Tibial artery (tissue), 4 donors: ENCODE data around the gene GDAP1L1.
"Not testable (repeated sequence)": the region's sequence is repeated elsewhere in the genome, so short reads cannot be mapped to it uniquely, and the experiment has no call there.

Experiments used
- DNase-seq, 2 donors: peaks; one replicate each; pipeline ENCODE4 v3.0.0-alpha.2; 2019
- H3K27ac ChIP-seq, 2 donors: fragments of 200-600 bp; sonication (generic) in 1 of 2; 1 replicate in 1 of 2; 2 replicates in 1 of 2; pipeline ENCODE4 v1.5.1; 2018 to 2019; ENCODE audit warnings: mild to moderate bottlenecking in 1 of 2
- H3K27me3 ChIP-seq, 2 donors: fragments of 200-600 bp; sonication (generic) in 1 of 2; one replicate each; pipeline versions ENCODE4 v1.5.1 to v1.6.0; 2016 to 2019
- H3K36me3 ChIP-seq, 3 donors: fragments of 200-600 bp; sonication (generic) in 2 of 3; one replicate each; pipeline ENCODE4 v1.5.1; 2016 to 2019; ENCODE audit warnings: mild to moderate bottlenecking in 2 of 3
- H3K4me1 ChIP-seq, 4 donors: fragments of 200-600 bp; sonication (generic) in 2 of 4; 1 replicate in 3 of 4; 2 replicates in 1 of 4; pipeline ENCODE4 v1.5.1; 2016 to 2019
- H3K4me3 ChIP-seq, 2 donors: fragments of 200-600 bp; sonication (generic) in 1 of 2; 1 replicate in 1 of 2; 2 replicates in 1 of 2; pipeline ENCODE4 v1.5.1; 2018 to 2019; ENCODE audit warnings: mild to moderate bottlenecking in 2 of 2
- H3K9me3 ChIP-seq, 3 donors: fragments of 200-600 bp; sonication (generic) in 1 of 3; one replicate each; pipeline ENCODE4 v1.5.1; 2016 to 2019
- intact Hi-C: fragments of 100-400 bp; cut with DNase I; formaldehyde crosslinking; loops from one replicate; pipeline ENCODE4 v1.15.0; 2023; ENCODE audit warnings: low total_unique reads
- TF ChIP-seq, protein P1 (sequence below), 2 experiments: fragments of 200-600 bp in 1 of 2; fragments of 450-650 bp in 1 of 2; IDR thresholded peaks; one replicate each; pipeline ENCODE4 v1.5.1; 2017 to 2019; ENCODE audit warnings: antibody characterized with exemption in 2 of 2, mild to moderate bottlenecking in 1 of 2, moderate library complexity in 1 of 2

The GDAP1L1 gene

DNA sequence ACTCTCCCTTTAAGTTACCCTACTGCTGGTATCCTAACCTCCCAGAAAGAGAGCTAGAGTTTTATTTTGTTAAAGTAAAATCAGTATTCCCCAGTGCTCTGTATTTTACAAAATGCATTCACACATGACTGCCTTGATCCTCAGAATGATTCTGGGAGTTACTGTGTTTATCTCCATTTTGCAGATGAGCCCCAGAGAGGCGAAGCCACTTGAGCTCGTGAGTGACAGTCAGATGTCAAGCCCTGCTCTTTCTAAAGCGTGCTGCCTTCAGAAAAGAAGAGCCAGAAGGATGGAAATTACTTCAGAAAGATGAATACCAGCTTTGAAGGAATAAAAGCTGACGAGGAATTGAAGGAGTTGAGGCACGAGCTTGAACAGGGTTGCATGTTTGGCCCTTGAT, 22.5 kb upstream of the GDAP1L1 start:
- no peak overlapping the region for H3K27ac ChIP-seq
- intact Hi-C loops = loop anchor here (5.0 kb wide), 1 partner anchor 78 kb away; no protein-coding TSS in a partner anchor
- TF ChIP-seq, protein P1, sequence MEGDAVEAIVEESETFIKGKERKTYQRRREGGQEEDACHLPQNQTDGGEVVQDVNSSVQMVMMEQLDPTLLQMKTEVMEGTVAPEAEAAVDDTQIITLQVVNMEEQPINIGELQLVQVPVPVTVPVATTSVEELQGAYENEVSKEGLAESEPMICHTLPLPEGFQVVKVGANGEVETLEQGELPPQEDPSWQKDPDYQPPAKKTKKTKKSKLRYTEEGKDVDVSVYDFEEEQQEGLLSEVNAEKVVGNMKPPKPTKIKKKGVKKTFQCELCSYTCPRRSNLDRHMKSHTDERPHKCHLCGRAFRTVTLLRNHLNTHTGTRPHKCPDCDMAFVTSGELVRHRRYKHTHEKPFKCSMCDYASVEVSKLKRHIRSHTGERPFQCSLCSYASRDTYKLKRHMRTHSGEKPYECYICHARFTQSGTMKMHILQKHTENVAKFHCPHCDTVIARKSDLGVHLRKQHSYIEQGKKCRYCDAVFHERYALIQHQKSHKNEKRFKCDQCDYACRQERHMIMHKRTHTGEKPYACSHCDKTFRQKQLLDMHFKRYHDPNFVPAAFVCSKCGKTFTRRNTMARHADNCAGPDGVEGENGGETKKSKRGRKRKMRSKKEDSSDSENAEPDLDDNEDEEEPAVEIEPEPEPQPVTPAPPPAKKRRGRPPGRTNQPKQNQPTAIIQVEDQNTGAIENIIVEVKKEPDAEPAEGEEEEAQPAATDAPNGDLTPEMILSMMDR (IDR thresholded peaks at IDR 0.05) = no peak

DNA sequence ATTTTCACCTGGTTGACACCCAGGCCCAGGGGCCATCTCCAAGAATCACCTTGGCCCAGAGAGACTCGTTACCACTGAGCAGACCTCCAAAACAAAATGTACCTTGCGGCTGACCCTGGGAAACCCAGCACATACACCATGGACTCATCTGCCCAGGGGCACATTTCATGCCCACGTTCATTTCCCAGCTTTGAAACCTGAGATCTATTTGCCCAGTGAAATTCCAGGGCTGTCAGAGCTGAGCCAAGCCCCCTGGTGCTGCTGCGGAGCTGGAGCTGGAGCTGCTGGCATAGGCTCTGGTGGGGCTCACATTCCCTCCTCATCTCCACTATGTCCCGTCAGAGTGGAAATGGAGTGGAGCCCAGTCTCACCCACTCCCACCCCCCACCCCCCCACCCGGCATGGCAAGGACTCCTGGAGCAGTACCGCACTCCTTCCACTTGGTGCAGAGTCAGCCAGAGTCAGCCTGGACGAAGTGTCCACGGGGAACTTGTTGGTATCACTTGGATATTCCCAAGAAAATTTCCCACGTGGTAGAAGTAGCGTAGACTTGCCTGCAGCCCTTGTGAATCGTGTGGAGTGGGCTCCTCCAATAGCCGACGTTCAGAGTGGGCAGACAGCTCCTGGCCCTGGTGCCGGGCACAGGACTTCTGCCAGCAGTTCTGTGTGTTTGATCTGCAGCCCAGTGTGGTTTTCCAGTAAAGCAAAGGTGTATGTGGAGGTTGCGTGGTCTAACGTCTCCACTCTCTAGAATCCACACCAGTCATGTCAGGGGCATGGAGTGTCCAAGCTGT, 18.4 kb upstream of the GDAP1L1 start:
- TF ChIP-seq, protein P1 (IDR thresholded peaks at IDR 0.05) = no peak
- intact Hi-C loops = no loop called here
- no peak for DNase-seq
- Histone ChIP-seq H3K4me3 (no peak overlapping the region), H3K27me3 (no peaks in the 10 kb centered on the region), H3K36me3 (peaks cover 0 to 4% (median 0%) of the 10 kb centered on the region in 3 donors), H3K27ac (no peak overlapping the region), H3K4me1 (no peaks in the 10 kb centered on the region), H3K9me3 (no peaks in the 10 kb centered on the region)

More for the DNA sequence above, 22.5 kb upstream of the GDAP1L1 start:
- Histone ChIP-seq H3K9me3 (no peaks in the 10 kb centered on the region), H3K27me3 (no peaks in the 10 kb centered on the region), H3K36me3 (peaks cover 0 to 13% (median 0%) of the 10 kb centered on the region in 3 donors), H3K4me3 (no peak overlapping the region), H3K4me1 (no peaks in the 10 kb centered on the region)
- no peak for DNase-seq

DNA sequence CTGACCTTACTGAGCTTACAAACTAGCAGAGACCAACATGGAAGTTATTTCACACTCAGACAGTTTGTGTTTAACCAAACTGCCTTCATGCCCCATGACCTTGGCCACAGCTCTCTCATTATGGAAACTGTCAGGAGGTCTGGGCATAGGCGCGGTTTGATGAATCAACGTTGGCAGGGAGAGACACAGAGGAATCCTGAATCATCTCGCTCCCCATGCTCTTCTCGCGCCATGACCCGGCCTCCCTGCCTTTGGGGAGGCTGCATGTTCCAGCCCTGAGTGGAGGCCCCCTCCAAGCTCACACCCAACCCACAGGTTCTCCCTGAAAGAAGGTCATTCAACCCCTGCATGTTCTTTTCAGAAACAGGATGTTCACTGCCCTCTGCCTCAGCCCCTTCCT, 15.9 kb upstream of the GDAP1L1 start:
- intact Hi-C loops = no loop called here
- Histone ChIP-seq H3K27ac (no peak overlapping the region), H3K36me3 (no peaks in the 10 kb centered on the region), H3K9me3 (no peaks in the 10 kb centered on the region), H3K27me3 (no peaks in the 10 kb centered on the region), H3K4me3 (no peak overlapping the region), H3K4me1 (no peaks in the 10 kb centered on the region)
- no peak for DNase-seq
- TF ChIP-seq, protein P1 (IDR thresholded peaks at IDR 0.05) = no peak

DNA sequence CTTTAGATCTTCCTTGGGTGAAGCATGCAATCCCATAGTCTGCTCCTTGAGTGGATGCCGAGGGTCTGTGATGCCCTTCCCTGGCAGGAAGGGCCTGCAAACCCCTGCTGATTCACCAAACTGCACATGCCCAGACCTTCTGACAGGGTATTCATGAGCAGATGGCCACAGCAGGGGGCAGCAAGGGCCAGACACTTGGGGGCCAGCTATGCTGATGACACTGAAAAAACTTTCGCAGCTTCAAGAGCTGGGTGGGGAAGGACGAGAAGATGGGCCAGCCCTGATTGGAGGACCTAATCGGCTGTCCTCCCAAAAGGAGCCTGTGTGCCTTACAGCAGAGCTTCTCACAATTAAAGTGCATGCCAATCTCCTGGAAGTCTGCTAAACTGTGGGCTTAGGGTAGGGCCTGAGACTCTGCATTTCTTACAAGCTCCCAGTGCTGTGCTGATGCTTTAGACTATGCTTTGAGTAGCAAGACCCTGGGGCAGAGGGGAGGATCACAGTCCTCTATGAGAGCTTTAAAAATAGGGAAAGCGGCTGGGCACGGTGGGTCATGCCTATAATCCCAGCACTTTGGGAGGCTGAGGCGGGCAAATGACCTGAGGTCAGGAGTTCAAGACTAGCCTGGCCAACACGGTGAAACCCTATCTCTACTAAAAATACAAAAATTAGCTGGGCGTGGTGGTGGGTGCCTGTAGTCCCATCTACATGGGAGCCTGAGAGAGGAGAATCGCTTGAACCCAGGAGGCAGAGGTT, 15.2 kb upstream of the GDAP1L1 start:
- Histone ChIP-seq H3K27me3 (no peaks in the 10 kb centered on the region), H3K4me3 (no peak overlapping the region), H3K4me1 (no peaks in the 10 kb centered on the region), H3K36me3 (no peaks in the 10 kb centered on the region), H3K9me3 (no peaks in the 10 kb centered on the region), H3K27ac (no peak overlapping the region)
- DNase-seq = no peak
- intact Hi-C loops = no loop called here
- TF ChIP-seq, protein P1 (IDR thresholded peaks at IDR 0.05) = no peak

DNA sequence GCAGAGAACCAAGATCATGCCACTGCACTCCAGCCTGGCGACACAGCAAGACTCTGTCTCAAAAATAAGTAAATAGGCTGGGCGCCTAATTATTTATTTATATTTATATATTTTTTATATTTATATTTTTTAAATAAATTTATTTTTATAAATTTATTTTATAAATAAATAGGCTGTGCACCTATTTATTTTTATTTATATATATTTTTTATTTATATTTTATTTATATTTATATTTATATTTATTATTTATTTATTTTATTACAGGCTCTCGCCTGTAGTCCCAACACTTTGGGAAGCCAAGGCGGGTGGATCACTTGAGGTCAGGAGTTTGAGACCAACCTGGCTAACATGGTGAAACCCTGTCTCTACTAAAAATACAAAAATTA, 14.6 kb upstream of the GDAP1L1 start:
- H3K9me3 ChIP-seq, H3K36me3 ChIP-seq, H3K27me3 ChIP-seq, DNase-seq, H3K4me3 ChIP-seq, intact Hi-C loops, H3K4me1 ChIP-seq, H3K27ac ChIP-seq: not testable (repeated sequence)

DNA sequence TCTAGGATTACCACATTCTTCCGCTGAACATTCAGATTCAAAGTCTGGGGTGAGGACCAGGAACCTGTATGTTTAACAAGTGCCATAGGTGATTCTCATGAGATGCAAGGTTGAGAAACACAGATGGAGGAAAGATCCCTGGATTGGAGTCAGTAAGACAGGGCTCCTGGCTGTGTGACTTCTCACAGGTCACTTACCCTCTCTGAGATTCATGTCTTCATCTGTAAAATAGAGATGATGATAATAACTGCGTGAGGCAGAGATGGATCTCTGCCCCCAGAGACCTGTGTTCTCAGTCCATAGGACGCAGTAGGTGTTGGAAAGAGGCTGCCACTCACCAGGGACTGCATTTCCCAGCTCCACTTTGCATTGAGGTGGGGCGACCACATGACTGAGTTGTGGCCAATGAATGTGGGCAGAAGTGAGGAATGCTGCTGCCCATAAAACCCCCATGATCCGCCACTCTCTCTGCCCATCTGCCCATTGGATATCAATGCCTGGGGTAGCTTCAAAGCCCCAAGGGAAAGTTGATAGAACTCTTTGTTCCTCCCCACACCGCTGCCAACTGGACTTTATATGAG, 13.6 kb upstream of the GDAP1L1 start:
- Histone ChIP-seq H3K4me3 (no peak overlapping the region), H3K9me3 (no peaks in the 10 kb centered on the region), H3K27ac (no peak overlapping the region), H3K27me3 (no peaks in the 10 kb centered on the region), H3K36me3 (no peaks in the 10 kb centered on the region), H3K4me1 (no peaks in the 10 kb centered on the region)
- TF ChIP-seq, protein P1 (IDR thresholded peaks at IDR 0.05) = no peak
- intact Hi-C loops = no loop called here
- DNase-seq = no peak
